Mesenchymal stem cell (in vitro differentiated cells and primary cell): ENCODE data around the gene HMGN1.

Experiments
- DNase-seq: peaks from one replicate; pipeline ENCODE4 v3.0.0-alpha.2; 2013
- H2AFZ ChIP-seq: one replicate; pipeline ENCODE4 v1.6.1; 2013; ENCODE audit warnings: low read depth, mild to moderate bottlenecking, control low read depth, inconsistent platforms, low read length, moderate library complexity
- H2AK5ac ChIP-seq: 2 replicates; pipeline ENCODE4 v1.6.1; 2013; ENCODE audit warnings: low read length, moderate library complexity, mild to moderate bottlenecking, inconsistent platforms; ENCODE audit not compliant: severe bottlenecking
- H2BK120ac ChIP-seq: one replicate; pipeline ENCODE4 v1.6.1; 2013; ENCODE audit warnings: low read depth, mild to moderate bottlenecking, inconsistent platforms, low read length, moderate library complexity
- H2BK12ac ChIP-seq, 2 experiments: one replicate each; pipeline ENCODE4 v1.6.1; 2013; ENCODE audit warnings: inconsistent platforms in 2 of 2, low read length in 2 of 2, mild to moderate bottlenecking in 2 of 2, moderate library complexity in 2 of 2, control low read depth in 1 of 2
- H2BK15ac ChIP-seq: one replicate; pipeline ENCODE4 v1.6.1; 2013; ENCODE audit warnings: mild to moderate bottlenecking, low read depth, inconsistent platforms; ENCODE audit not compliant: poor library complexity, severe bottlenecking
- H2BK5ac ChIP-seq: 2 replicates; pipeline ENCODE4 v1.6.1; 2013; ENCODE audit warnings: low read depth, mild to moderate bottlenecking, low read length, control low read depth, inconsistent platforms; ENCODE audit not compliant: poor library complexity, severe bottlenecking
- H3K14ac ChIP-seq, 2 experiments: one replicate each; pipeline ENCODE4 v1.6.1; 2013; ENCODE audit warnings: inconsistent platforms in 2 of 2, low read length in 2 of 2, control low read depth in 1 of 2, mild to moderate bottlenecking in 1 of 2, moderate library complexity in 1 of 2
- H3K18ac ChIP-seq, 2 experiments: one replicate each; pipeline ENCODE4 v1.6.1; 2013; ENCODE audit warnings: inconsistent platforms in 2 of 2, low read length in 2 of 2, control low read depth in 1 of 2, low read depth in 1 of 2, mild to moderate bottlenecking in 1 of 2
- H3K23ac ChIP-seq, 2 experiments: one replicate each; pipeline ENCODE4 v1.6.1; 2013; ENCODE audit warnings: inconsistent platforms in 2 of 2, low read length in 2 of 2, mild to moderate bottlenecking in 2 of 2, moderate library complexity in 2 of 2, control low read depth in 1 of 2
- H3K27ac ChIP-seq: 2 replicates; pipeline ENCODE4 v1.5.1; 2013; ENCODE audit warnings: mild to moderate bottlenecking, moderate library complexity, low read length, control low read depth, inconsistent platforms; ENCODE audit not compliant: poor library complexity, severe bottlenecking
- H3K27me3 ChIP-seq, 2 experiments: 2 replicates each; pipeline versions ENCODE4 v1.6.1 to v1.7.0; 2013; ENCODE audit warnings: low read length in 2 of 2, mild to moderate bottlenecking in 2 of 2, moderate library complexity in 2 of 2, control low read depth in 1 of 2, inconsistent platforms in 1 of 2; ENCODE audit not compliant: control insufficient read depth in 1 of 2, insufficient read depth in 1 of 2
- H3K36me3 ChIP-seq, 2 experiments: 2 replicates each; pipeline versions ENCODE4 v1.6.1 to v1.7.0; 2013; ENCODE audit warnings: low read length in 2 of 2, control low read depth in 1 of 2, inconsistent platforms in 1 of 2, low read depth in 1 of 2, mild to moderate bottlenecking in 1 of 2; ENCODE audit not compliant: insufficient read depth in 2 of 2, control insufficient read depth in 1 of 2
- H3K4ac ChIP-seq, 2 experiments: one replicate each; pipeline ENCODE4 v1.6.1; 2013; ENCODE audit warnings: inconsistent platforms in 2 of 2, low read length in 2 of 2, mild to moderate bottlenecking in 2 of 2, moderate library complexity in 2 of 2, control low read depth in 1 of 2, low read depth in 1 of 2
- H3K4me1 ChIP-seq: 2 replicates; pipeline ENCODE4 v1.6.1; 2013; ENCODE audit warnings: low read depth, low read length, control low read depth; ENCODE audit not compliant: control insufficient read depth, insufficient read depth
- H3K4me2 ChIP-seq: 2 replicates; pipeline ENCODE4 v1.6.1; 2013; ENCODE audit warnings: low read length, mild to moderate bottlenecking, inconsistent platforms; ENCODE audit not compliant: poor library complexity, severe bottlenecking
- H3K4me3 ChIP-seq, 2 experiments: 2 replicates each; pipeline versions ENCODE4 v1.5.1 to v1.7.0; 2013; ENCODE audit warnings: low read length in 2 of 2, mild to moderate bottlenecking in 2 of 2, control low read depth in 1 of 2, low read depth in 1 of 2; ENCODE audit not compliant: insufficient read depth in 1 of 2
- H3K79me1 ChIP-seq: replicated peaks from 2 replicates; pipeline ENCODE4 v1.6.1; 2013; ENCODE audit warnings: mild to moderate bottlenecking, control low read depth, low read length, inconsistent platforms; ENCODE audit not compliant: poor library complexity, severe bottlenecking
- H3K9ac ChIP-seq: 2 replicates; pipeline ENCODE4 v1.7.0; 2013; ENCODE audit warnings: mild to moderate bottlenecking, low read length, moderate library complexity
- H3K9me3 ChIP-seq: 2 replicates; pipeline ENCODE4 v1.7.0; 2013; ENCODE audit warnings: mild to moderate bottlenecking, low read length; ENCODE audit not compliant: control insufficient read depth
- H4K8ac ChIP-seq: one replicate; pipeline ENCODE4 v1.6.1; 2013; ENCODE audit warnings: inconsistent platforms, mild to moderate bottlenecking, low read length, moderate library complexity
- H4K91ac ChIP-seq: one replicate; pipeline ENCODE4 v1.6.1; 2013; ENCODE audit warnings: mild to moderate bottlenecking, low read length, inconsistent platforms
- WGBS: methylation state at CpG from one replicate; pipeline ENCODE4 v1.1.7; 2013; ENCODE audit warnings: mixed read lengths; 5-methylcytosine and 5-hydroxymethylcytosine counted together

HMGN1 gene

DNA sequence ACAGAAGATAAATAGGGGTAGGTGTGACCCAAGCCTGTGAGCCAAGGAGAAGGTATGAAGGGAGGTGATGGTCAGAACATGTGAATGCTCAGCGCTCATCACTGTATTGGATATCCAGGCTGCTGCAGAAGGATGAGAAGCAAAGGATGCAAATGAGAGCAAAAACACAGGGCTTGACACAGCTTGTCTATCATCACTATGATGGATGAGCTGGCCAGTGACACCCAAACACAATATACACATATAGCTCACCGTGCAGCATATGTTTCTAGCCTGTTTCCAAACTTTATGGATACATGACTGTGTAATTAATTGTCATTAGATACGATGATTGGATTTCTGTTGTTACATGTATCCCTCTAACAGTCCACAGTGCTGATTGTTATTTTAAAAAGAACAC lies 13.8 kb upstream of the HMGN1 start:
- no peak overlapping the region for H3K4me3 ChIP-seq
- no peaks in the 10 kb centered on the region for H3K4me1 ChIP-seq
- H2AFZ ChIP-seq, result no peak overlapping the region
- WGBS, result 100% methylated on average over 1 of the region's 3 CpGs
- no peak overlapping the region for H2BK5ac ChIP-seq
- H3K14ac ChIP-seq, result peak overlapping the region in 1 of 2 experiments; percentile 21
- H3K4me2 ChIP-seq, result no peak overlapping the region
- no peak overlapping the region for H3K9ac ChIP-seq
- H3K23ac ChIP-seq, result no peak overlapping the region
- H4K8ac ChIP-seq, result no peak overlapping the region
- H3K27ac ChIP-seq, result no peak overlapping the region
- H3K9me3 ChIP-seq, result no peaks in the 10 kb centered on the region
- no peak overlapping the region for H2BK120ac ChIP-seq
- no peaks in the 10 kb centered on the region for H3K79me1 ChIP-seq
- H2BK15ac ChIP-seq, result no peak overlapping the region
- no peaks in the 10 kb centered on the region for H3K36me3 ChIP-seq
- H3K27me3 ChIP-seq, result peaks cover 0 to 11% of the 10 kb centered on the region in 2 experiments
- no peak for DNase-seq
- no peak overlapping the region for H2AK5ac ChIP-seq
- no peak overlapping the region for H3K4ac ChIP-seq
- no peak overlapping the region for H4K91ac ChIP-seq
- no peak overlapping the region for H3K18ac ChIP-seq
- H2BK12ac ChIP-seq, result no peak overlapping the region

DNA sequence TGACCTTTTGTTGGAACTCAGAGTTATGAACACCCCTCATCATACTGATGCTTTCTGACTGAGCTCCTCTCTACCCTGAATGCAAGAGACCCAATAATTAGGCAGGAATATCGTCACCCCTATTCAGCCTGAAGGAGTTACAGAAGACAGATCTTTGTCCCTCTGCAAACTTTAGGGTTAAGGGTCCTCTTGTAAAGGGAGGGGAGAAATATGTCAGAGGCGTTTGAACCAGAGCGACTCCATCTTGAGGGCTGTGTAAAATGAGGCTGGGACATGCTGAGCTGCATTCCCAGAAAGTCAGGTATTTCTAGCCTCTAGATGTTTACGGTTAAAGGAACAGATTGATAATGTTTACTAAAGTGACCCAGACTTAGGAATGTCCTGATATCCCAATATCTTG lies 10.5 kb upstream of the HMGN1 start:
- no peak overlapping the region for H3K14ac ChIP-seq
- WGBS, result 93% methylated on average over 3 of the region's 4 CpGs
- H3K4me3 ChIP-seq, result no peak overlapping the region
- no peak overlapping the region for H3K23ac ChIP-seq
- no peak overlapping the region for H4K91ac ChIP-seq
- H3K36me3 ChIP-seq, result no peaks in the 10 kb centered on the region
- H2AFZ ChIP-seq, result no peak overlapping the region
- peaks cover 0 to 14% of the 10 kb centered on the region in 2 experiments for H3K27me3 ChIP-seq
- H3K4ac ChIP-seq, result no peak overlapping the region
- H3K4me1 ChIP-seq, result no peaks in the 10 kb centered on the region
- H2BK120ac ChIP-seq, result no peak overlapping the region
- H3K4me2 ChIP-seq, result no peak overlapping the region
- H2BK5ac ChIP-seq, result no peak overlapping the region
- no peak overlapping the region for H2BK12ac ChIP-seq
- H3K79me1 ChIP-seq, result no peaks in the 10 kb centered on the region
- no peak overlapping the region for H2AK5ac ChIP-seq
- H2BK15ac ChIP-seq, result no peak overlapping the region
- no peak overlapping the region for H3K18ac ChIP-seq
- H3K9me3 ChIP-seq, result no peaks in the 10 kb centered on the region
- H4K8ac ChIP-seq, result no peak overlapping the region
- no peak overlapping the region for H3K9ac ChIP-seq
- no peak for DNase-seq
- no peak overlapping the region for H3K27ac ChIP-seq

DNA sequence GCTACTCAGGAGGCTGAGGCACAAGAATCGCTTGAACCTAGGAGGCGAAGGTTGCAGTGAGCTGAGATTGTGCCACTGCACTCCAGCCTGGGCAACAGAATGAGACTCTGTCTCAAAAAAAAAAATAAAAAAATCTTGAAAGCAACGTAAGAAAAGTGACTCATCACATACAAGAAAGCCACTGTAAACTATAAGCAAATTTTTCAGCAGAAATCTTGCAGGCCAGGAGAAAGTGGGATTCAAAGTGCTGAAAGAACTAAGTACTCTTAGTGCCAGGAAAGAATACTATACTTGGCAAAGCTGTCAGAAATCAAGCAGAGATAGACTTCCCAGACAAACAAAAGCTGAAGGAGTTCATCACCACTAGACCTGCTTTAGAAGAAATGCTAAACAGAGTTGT lies 4.4 kb upstream of the HMGN1 start:
- no peak overlapping the region for H3K23ac ChIP-seq
- no peak overlapping the region for H3K4ac ChIP-seq
- H2BK12ac ChIP-seq, result no peak overlapping the region
- no peak overlapping the region for H3K27ac ChIP-seq
- peak; percentile 60 for DNase-seq
- peaks cover 5% of the 10 kb centered on the region for H3K4me1 ChIP-seq
- no peak overlapping the region for H2BK15ac ChIP-seq
- H2BK5ac ChIP-seq, result no peak overlapping the region
- no peak overlapping the region for H4K91ac ChIP-seq
- no peak overlapping the region for H4K8ac ChIP-seq
- 59% methylated on average over 3 of the region's 3 CpGs for WGBS
- H3K4me2 ChIP-seq, result no peak overlapping the region
- no peak overlapping the region for H2AFZ ChIP-seq
- no peak overlapping the region for H3K18ac ChIP-seq
- no peak overlapping the region for H3K14ac ChIP-seq
- no peaks in the 10 kb centered on the region for H3K9me3 ChIP-seq
- no peak overlapping the region for H3K9ac ChIP-seq
- H3K79me1 ChIP-seq, result peaks cover 3% of the 10 kb centered on the region
- H2BK120ac ChIP-seq, result no peak overlapping the region
- no peak overlapping the region for H2AK5ac ChIP-seq
- H3K36me3 ChIP-seq, result no peaks in the 10 kb centered on the region
- H3K27me3 ChIP-seq, result peaks cover 0 to 4% of the 10 kb centered on the region in 2 experiments
- H3K4me3 ChIP-seq, result no peak overlapping the region

DNA sequence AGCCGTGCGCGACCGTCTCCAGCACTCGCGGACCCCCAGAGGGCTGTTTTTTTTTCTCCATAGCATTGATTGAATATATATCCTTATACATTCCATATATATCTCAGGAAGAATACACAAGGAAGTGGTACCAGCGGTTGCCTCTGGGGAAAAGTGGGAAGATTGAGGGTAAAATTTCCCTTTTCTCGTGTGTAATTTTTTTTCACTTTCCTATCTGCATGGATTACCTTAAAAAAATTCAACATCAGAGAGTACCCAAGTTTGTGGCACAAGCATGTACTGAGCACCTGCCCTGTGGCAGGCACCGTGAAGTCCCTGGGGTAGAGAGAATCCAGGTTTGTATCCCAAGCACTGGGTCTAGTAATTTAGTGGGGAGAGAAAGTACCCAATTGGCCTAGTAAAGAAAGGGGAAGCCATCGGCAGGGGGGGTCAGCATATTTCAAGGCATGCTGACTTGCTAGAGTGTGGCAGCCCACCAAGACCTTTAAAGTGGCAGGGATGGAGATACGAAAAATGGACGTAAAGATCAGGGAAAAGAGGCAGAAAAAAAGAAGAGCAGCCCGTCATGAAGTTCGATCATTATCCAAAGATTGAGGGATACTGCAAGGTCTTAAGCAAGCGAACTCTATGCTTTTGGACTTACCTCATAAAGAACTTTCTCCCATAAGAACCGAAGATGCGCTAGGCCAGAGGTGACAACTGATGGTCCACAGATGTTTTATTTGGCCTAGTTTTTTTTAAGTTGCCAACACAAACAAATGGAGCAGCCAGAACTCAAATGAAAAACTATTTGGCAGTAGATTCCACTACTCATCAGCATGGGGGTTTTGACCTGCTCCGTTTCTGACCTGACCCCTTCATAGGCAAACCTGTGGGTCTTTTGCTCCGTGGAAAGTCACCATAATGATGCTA lies 1.5 kb upstream of the HMGN1 start:
- Histone ChIP-seq H3K27me3 (no peaks in the 10 kb centered on the region), H3K36me3 (peaks cover 0 to 20% of the 10 kb centered on the region in 2 experiments), H2BK5ac (no peak overlapping the region), H4K8ac (peak overlapping the region; percentile 97), H2BK15ac (no peak overlapping the region), H3K9me3 (no peaks in the 10 kb centered on the region), H2AK5ac (peak overlapping the region; percentile 87), H3K27ac (peak overlapping the region; percentile 99), H3K18ac (peak overlapping the region in 1 of 2 experiments; percentile 43), H3K4me2 (peak overlapping the region; percentile 91), H2AFZ (peak overlapping the region; percentile 95), H3K4me1 (peaks cover 5% of the 10 kb centered on the region), H3K4ac (peak overlapping the region in 1 of 2 experiments; percentile 75), H3K79me1 (peaks cover 3% of the 10 kb centered on the region), H2BK12ac (no peak overlapping the region), H3K9ac (peak overlapping the region; percentile 71), H2BK120ac (no peak overlapping the region), H4K91ac (no peak overlapping the region), H3K14ac (no peak overlapping the region), H3K4me3 (peak overlapping the region; percentile 60 to 85), H3K23ac (no peak overlapping the region)
- DNase-seq, result no peak
- 92% methylated on average over 11 of the region's 19 CpGs for WGBS
